Measurements from ENCODE around the gene FAM135A. TPM values are rescaled to one million over a fixed set of nuclear protein-coding genes. Genes with fewer than 3 reads are reported as not detected.
"Not testable (repeated sequence)": the region's sequence is repeated elsewhere in the genome, so short reads cannot be mapped to it uniquely, and the experiment has no call there.

The FAM135A gene
- total and polyA plus RNA-seq, 11 donors: 6.0 to 14.9 (median 12.0) TPM

DNA sequence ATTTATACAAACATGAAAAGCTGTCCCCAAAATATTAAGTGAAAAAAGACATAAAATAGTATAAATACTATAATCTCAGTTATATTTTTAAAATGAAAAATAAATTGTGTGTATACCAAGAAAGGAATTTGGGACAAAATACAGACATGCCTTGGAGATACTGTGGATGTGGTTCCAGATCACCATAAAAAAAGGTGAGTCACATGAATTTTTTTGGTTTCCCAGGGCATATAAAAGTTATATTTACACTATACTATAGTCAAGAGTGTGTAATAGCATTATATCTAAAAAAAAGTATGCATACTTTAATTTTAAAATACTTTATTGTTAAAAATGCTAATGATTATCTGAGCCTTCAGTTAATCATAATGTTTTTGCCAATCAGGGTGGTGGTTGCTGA is 136.0 kb downstream of the FAM135A start:
- DNase-seq (no peak), ATAC-seq (no peak)
- intact Hi-C loops (cut with DNase I): loop anchor here in 9 of 10 donors (5.0 to 10.0 kb wide), 8 partner anchors 133 to 465 kb away; partner anchors contain the start of genes B3GAT2 (in 3 of the 9) and FAM135A (in 1 of the 9)
- no peak for TF ChIP-seq POLR2A (IDR thresholded peaks at IDR 0.05)
- TF ChIP-seq, protein P1, sequence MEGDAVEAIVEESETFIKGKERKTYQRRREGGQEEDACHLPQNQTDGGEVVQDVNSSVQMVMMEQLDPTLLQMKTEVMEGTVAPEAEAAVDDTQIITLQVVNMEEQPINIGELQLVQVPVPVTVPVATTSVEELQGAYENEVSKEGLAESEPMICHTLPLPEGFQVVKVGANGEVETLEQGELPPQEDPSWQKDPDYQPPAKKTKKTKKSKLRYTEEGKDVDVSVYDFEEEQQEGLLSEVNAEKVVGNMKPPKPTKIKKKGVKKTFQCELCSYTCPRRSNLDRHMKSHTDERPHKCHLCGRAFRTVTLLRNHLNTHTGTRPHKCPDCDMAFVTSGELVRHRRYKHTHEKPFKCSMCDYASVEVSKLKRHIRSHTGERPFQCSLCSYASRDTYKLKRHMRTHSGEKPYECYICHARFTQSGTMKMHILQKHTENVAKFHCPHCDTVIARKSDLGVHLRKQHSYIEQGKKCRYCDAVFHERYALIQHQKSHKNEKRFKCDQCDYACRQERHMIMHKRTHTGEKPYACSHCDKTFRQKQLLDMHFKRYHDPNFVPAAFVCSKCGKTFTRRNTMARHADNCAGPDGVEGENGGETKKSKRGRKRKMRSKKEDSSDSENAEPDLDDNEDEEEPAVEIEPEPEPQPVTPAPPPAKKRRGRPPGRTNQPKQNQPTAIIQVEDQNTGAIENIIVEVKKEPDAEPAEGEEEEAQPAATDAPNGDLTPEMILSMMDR (IDR thresholded peaks at IDR 0.05): no peak
- no peak overlapping the region for H3K27ac ChIP-seq
- H3K27me3 ChIP-seq: no peaks in the 10 kb centered on the region
- H3K36me3 ChIP-seq: peaks cover 0 to 9% (median 0%) of the 10 kb centered on the region in 9 donors
- H3K9me3 ChIP-seq: no peaks in the 10 kb centered on the region
- no peak overlapping the region for H3K4me3 ChIP-seq
- H3K4me1 ChIP-seq: peaks cover 0 to 12% (median 0%) of the 10 kb centered on the region in 12 donors

DNA sequence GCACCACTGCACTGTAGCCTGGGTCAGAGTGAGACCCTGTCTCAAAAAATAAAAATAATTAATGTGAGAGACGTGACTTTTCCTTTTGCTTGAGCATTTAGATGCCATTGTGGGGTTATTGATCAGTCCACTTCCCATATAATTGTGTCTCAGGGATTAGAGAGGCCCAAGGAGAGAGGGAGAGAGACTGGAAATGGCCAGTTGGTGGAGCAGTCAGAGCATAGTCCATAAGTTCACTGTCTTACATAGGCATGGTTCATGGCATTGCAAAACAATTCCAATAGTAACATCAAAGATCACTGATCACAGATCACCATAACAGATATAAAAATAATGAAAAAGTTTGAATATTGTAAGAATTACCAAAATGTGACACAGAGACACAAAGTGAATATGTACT is 138.3 kb downstream of the FAM135A start:
- ATAC-seq: peak in 3 of 4 donors; percentile 65 to 69 (median 65)
- 88 to 96% (median 90%) methylated on average over 1 of the region's 1 CpG for WGBS, 4 donors
- peak overlapping the region in 2 of 12 donors; percentile 65 to 66 for H3K27ac ChIP-seq

DNA sequence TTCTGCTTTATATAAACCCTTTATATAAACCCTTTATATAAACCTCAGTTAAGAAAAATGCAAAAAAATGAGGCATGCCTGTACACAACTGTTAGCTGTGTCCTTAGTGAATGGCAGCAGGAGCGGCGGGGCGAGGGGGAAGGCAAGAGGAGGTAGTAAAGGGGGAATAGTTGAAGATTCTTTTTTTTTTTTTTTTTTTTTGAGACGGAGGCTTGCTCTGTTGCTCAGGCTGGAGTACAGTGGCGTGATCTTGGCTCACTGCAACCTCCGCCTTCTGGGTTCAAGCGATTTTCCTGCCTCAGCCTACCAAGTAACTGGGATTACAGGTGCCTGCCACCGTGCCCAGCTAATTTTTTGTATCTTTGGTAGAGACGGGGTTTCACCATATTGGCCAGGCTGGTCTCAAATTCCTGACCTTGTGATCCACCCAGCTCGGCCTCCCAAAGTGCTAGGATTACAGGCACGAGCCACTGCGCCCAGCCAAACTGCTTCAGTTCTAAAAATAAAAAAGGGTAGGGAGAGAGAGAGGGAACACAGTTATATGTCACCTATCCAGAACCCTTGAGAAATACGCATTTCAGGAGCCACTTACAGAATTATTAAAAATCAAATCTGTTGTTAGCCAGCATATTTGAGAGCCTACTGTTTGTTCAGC is 139.1 kb downstream of the FAM135A start:
- Histone ChIP-seq H3K36me3 (peaks cover 0 to 13% (median 0%) of the 10 kb centered on the region in 9 donors), H3K4me3 (peak overlapping the region in 4 of 12 donors; percentile 7 to 35 (median 18)), H3K27ac (peak overlapping the region in 11 of 12 donors; percentile 2 to 72 (median 65)), H3K4me1 (peaks cover 0 to 12% (median 0%) of the 10 kb centered on the region in 12 donors)
- H3K9me3 ChIP-seq, H3K27me3 ChIP-seq: not testable (repeated sequence)
- DNase-seq (peak in 4 of 5 donors; percentile 29 to 61 (median 45)), ATAC-seq (peak; percentile 89 to 95 (median 94))
- WGBS, 4 donors: 49 to 63% (median 58%) methylated on average over 13 of the region's 13 CpGs
- intact Hi-C loops (cut with DNase I): loop anchor here in 3 of 10 donors (5.0 to 10.0 kb wide), 3 partner anchors 132 to 330 kb away; no protein-coding TSS in a partner anchor

More for the DNA sequence above, 138.3 kb downstream of the FAM135A start:
- Histone ChIP-seq H3K4me1 (peaks cover 0 to 12% (median 0%) of the 10 kb centered on the region in 12 donors), H3K4me3 (no peak overlapping the region), H3K27me3 (no peaks in the 10 kb centered on the region), H3K36me3 (peaks cover 0 to 10% (median 0%) of the 10 kb centered on the region in 9 donors), H3K9me3 (no peaks in the 10 kb centered on the region)
- TF ChIP-seq, protein P1 (IDR thresholded peaks at IDR 0.05): peak in 3 of 12 donors; percentile 15 to 32 (median 29)
- no peak for TF ChIP-seq POLR2A (IDR thresholded peaks at IDR 0.05)
- no peak for DNase-seq
- intact Hi-C loops (cut with DNase I): loop anchor here in 4 of 10 donors (2.0 to 10.0 kb wide), 4 partner anchors 133 to 331 kb away; no protein-coding TSS in a partner anchor

DNA sequence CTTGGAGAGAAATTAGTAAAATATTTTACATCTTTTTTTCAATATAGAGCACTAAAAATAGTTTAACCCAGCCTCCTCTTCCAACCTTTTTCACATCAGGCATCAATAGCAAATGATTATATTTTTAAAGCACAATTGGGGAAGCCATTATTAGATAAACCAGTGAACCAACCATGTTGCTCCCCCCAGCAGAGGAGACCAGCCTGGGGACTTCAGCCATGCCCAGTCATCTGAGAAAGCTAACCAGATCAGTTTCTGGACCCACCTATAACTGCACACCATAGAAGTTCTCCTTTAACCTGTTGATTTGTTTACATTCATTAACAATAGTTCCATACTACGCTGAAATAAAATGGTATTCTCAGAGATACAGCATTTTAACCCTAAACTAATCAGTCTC is 139.7 kb downstream of the FAM135A start:
- TF ChIP-seq POLR2A (IDR thresholded peaks at IDR 0.05): no peak
- TF ChIP-seq, protein P1 (IDR thresholded peaks at IDR 0.05): no peak
- intact Hi-C loops (cut with DNase I): loop anchor here in 3 of 10 donors (5.0 to 10.0 kb wide), 3 partner anchors 132 to 329 kb away; no protein-coding TSS in a partner anchor
- H3K36me3 ChIP-seq: peaks cover 0 to 16% (median 0%) of the 10 kb centered on the region in 9 donors
- WGBS, 4 donors: 90 to 96% (median 92%) methylated on average over 1 of the region's 1 CpG
- DNase-seq (no peak), ATAC-seq (peak in 2 of 4 donors; percentile 30 to 38)
- peak overlapping the region in 11 of 12 donors; percentile 2 to 72 (median 65) for H3K27ac ChIP-seq
- H3K27me3 ChIP-seq: no peaks in the 10 kb centered on the region
- no peaks in the 10 kb centered on the region for H3K9me3 ChIP-seq
- H3K4me3 ChIP-seq: no peak overlapping the region
- H3K4me1 ChIP-seq: peaks cover 0 to 12% (median 0%) of the 10 kb centered on the region in 12 donors
